ENCODE data around the gene CPAMD8.

The CPAMD8 gene

GRCh38 chr19:16901491-16902175, 125.0 kb downstream of the CPAMD8 start:
- CTCF ChIA-PET: interaction anchor here (0.7 to 5.2 kb wide), 4 partner anchors 9 to 197 kb away, joined by 3 to 33 read pairs (median 6); no protein-coding TSS in a partner anchor
- no peak overlapping the region for H3K27ac ChIP-seq (ENCODE audit: insufficient read depth in 1 of 2, low read depth in 1 of 2, low read length in 2 of 2, poor library complexity in 1 of 2, severe bottlenecking in 2 of 2)
- H3K4me1 ChIP-seq (ENCODE audit: control extremely low read depth in 1 of 4, control insufficient read depth in 4 of 4, insufficient read depth in 4 of 4, low read length in 3 of 4): peaks cover 0 to 20% (median 15%) of the 10 kb centered on the region in 4 experiments
- POLR2A ChIA-PET: no interaction called here
- peaks cover 0 to 26% (median 0%) of the 10 kb centered on the region in 5 experiments for H3K27me3 ChIP-seq (replicated peaks in 2 of 5; ENCODE audit: control insufficient read depth in 4 of 5, insufficient read depth in 5 of 5, low read length in 4 of 5)
- no peaks in the 10 kb centered on the region for H3K36me3 ChIP-seq (ENCODE audit: control insufficient read depth in 4 of 4, insufficient read depth in 4 of 4, low read length in 3 of 4)
- no peak for DNase-seq
- WGBS (ENCODE audit: insufficient coverage): 90% methylated on average over 13 of the region's 19 CpGs
- H3K4me3 ChIP-seq (ENCODE audit: control insufficient read depth in 1 of 7, extremely low read depth in 1 of 7, insufficient read depth in 4 of 7, low read depth in 2 of 7, low read length in 6 of 7): no peak overlapping the region
- H3K9me3 ChIP-seq (ENCODE audit: control extremely low read depth in 1 of 5, control insufficient read depth in 4 of 5, insufficient read depth in 2 of 5, low read depth in 1 of 5, low read length in 4 of 5): no peaks in the 10 kb centered on the region

- H3K36me3 ChIP-seq (ENCODE audit: control insufficient read depth in 4 of 4, insufficient read depth in 4 of 4, low read length in 3 of 4): no peaks in the 10 kb centered on the region
- peak; percentile 56 to 69 (median 66) for DNase-seq
- 10% methylated on average over 5 of the region's 7 CpGs for WGBS (ENCODE audit: insufficient coverage)
- H3K27me3 ChIP-seq (replicated peaks in 2 of 5; ENCODE audit: control insufficient read depth in 4 of 5, insufficient read depth in 5 of 5, low read length in 4 of 5): peaks cover 1 to 38% (median 8%) of the 10 kb centered on the region in 5 experiments
- ChIA-PET CTCF (interaction anchor here (0.7 to 5.2 kb wide), 11 partner anchors 8 to 265 kb away, joined by 3 to 33 read pairs (median 3); no protein-coding TSS in a partner anchor), POLR2A (interaction anchor here (0.5 kb wide), 1 partner anchor 183 kb away, joined by 3 read pairs; no protein-coding TSS in a partner anchor)
- no peaks in the 10 kb centered on the region for H3K9me3 ChIP-seq (ENCODE audit: control extremely low read depth in 1 of 5, control insufficient read depth in 4 of 5, insufficient read depth in 2 of 5, low read depth in 1 of 5, low read length in 4 of 5)
- no peak overlapping the region for H3K27ac ChIP-seq (ENCODE audit: insufficient read depth in 1 of 2, low read depth in 1 of 2, low read length in 2 of 2, poor library complexity in 1 of 2, severe bottlenecking in 2 of 2)
- no peak overlapping the region for H3K4me3 ChIP-seq (ENCODE audit: control insufficient read depth in 1 of 7, extremely low read depth in 1 of 7, insufficient read depth in 4 of 7, low read depth in 2 of 7, low read length in 6 of 7)
- H3K4me1 ChIP-seq (ENCODE audit: control extremely low read depth in 1 of 4, control insufficient read depth in 4 of 4, insufficient read depth in 4 of 4, low read length in 3 of 4): peaks cover 3 to 32% (median 22%) of the 10 kb centered on the region in 4 experiments
Measured at GRCh38 chr19:16899566-16900075, 127.0 kb downstream of the CPAMD8 start.

DNA sequence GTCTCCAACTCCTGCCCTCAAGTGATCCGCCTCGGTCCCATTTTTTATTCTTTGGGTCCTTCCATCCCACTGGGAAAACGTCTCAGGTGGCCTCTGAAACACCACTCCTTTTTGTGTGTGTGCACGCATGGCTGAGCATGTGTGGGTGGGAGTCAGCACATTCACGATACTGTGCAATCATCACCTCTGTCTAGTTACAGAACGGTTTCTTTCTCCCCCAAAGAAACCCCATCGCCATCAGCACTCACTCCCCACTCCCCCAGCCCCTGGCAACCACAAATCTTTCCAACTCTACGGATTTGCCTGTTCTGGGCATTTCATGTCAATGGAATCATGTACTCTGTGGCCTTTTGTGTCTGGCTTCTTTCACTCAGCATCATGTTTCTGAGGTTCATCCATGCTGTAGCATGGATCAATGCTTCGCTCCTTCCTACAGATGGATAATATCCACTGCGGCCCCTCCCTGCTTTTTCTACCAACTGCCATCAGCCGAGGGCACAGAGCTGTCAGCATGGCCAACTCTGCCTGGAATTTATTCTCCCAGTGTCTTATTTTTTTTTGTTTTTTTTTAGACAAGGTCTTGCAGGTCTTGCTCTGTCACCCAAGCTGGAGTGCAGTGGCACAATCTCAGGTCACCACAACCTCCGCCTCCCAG, 128.1 kb downstream of the CPAMD8 start:
- 90% methylated on average over 12 of the region's 12 CpGs for WGBS (ENCODE audit: insufficient coverage)
- no peak overlapping the region for H3K27ac ChIP-seq (ENCODE audit: insufficient read depth in 1 of 2, low read depth in 1 of 2, low read length in 2 of 2, poor library complexity in 1 of 2, severe bottlenecking in 2 of 2)
- H3K4me3 ChIP-seq (ENCODE audit: control insufficient read depth in 1 of 7, extremely low read depth in 1 of 7, insufficient read depth in 4 of 7, low read depth in 2 of 7, low read length in 6 of 7): no peak overlapping the region
- POLR2A ChIA-PET: no interaction called here
- peaks cover 1 to 37% (median 9%) of the 10 kb centered on the region in 5 experiments for H3K27me3 ChIP-seq (replicated peaks in 2 of 5; ENCODE audit: control insufficient read depth in 4 of 5, insufficient read depth in 5 of 5, low read length in 4 of 5)
- no peaks in the 10 kb centered on the region for H3K9me3 ChIP-seq (ENCODE audit: control extremely low read depth in 1 of 5, control insufficient read depth in 4 of 5, insufficient read depth in 2 of 5, low read depth in 1 of 5, low read length in 4 of 5)
- no peak for DNase-seq
- no peaks in the 10 kb centered on the region for H3K36me3 ChIP-seq (ENCODE audit: control insufficient read depth in 4 of 4, insufficient read depth in 4 of 4, low read length in 3 of 4)
- peaks cover 3 to 41% (median 33%) of the 10 kb centered on the region in 4 experiments for H3K4me1 ChIP-seq (ENCODE audit: control extremely low read depth in 1 of 4, control insufficient read depth in 4 of 4, insufficient read depth in 4 of 4, low read length in 3 of 4)
- CTCF ChIA-PET: interaction anchor here (0.8 to 5.2 kb wide), 4 partner anchors 12 to 266 kb away, joined by 3 to 33 read pairs (median 8); no protein-coding TSS in a partner anchor

- POLR2A ChIA-PET: no interaction called here
- H3K9me3 ChIP-seq (ENCODE audit: control extremely low read depth in 1 of 5, control insufficient read depth in 4 of 5, insufficient read depth in 2 of 5, low read depth in 1 of 5, low read length in 4 of 5): no peaks in the 10 kb centered on the region
- no peak overlapping the region for H3K27ac ChIP-seq (ENCODE audit: insufficient read depth in 1 of 2, low read depth in 1 of 2, low read length in 2 of 2, poor library complexity in 1 of 2, severe bottlenecking in 2 of 2)
- H3K27me3 ChIP-seq (replicated peaks in 2 of 5; ENCODE audit: control insufficient read depth in 4 of 5, insufficient read depth in 5 of 5, low read length in 4 of 5): peaks cover 1 to 37% (median 9%) of the 10 kb centered on the region in 5 experiments
- H3K4me1 ChIP-seq (ENCODE audit: control extremely low read depth in 1 of 4, control insufficient read depth in 4 of 4, insufficient read depth in 4 of 4, low read length in 3 of 4): peaks cover 8 to 47% (median 40%) of the 10 kb centered on the region in 4 experiments
- H3K36me3 ChIP-seq (ENCODE audit: control insufficient read depth in 4 of 4, insufficient read depth in 4 of 4, low read length in 3 of 4): no peaks in the 10 kb centered on the region
- DNase-seq: peak in 2 of 3 donors; percentile 41 to 54
- 3% methylated on average over 23 of the region's 30 CpGs for WGBS (ENCODE audit: insufficient coverage)
- H3K4me3 ChIP-seq (ENCODE audit: control insufficient read depth in 1 of 7, extremely low read depth in 1 of 7, insufficient read depth in 4 of 7, low read depth in 2 of 7, low read length in 6 of 7): peak overlapping the region in 4 of 7 experiments; percentile 15 to 61 (median 54)
- CTCF ChIA-PET: interaction anchor here (3.7 kb wide), 1 partner anchor 125 kb away, joined by 13 read pairs; no protein-coding TSS in a partner anchor
Measured at GRCh38 chr19:16897856-16898161, 128.8 kb downstream of the CPAMD8 start.

DNA sequence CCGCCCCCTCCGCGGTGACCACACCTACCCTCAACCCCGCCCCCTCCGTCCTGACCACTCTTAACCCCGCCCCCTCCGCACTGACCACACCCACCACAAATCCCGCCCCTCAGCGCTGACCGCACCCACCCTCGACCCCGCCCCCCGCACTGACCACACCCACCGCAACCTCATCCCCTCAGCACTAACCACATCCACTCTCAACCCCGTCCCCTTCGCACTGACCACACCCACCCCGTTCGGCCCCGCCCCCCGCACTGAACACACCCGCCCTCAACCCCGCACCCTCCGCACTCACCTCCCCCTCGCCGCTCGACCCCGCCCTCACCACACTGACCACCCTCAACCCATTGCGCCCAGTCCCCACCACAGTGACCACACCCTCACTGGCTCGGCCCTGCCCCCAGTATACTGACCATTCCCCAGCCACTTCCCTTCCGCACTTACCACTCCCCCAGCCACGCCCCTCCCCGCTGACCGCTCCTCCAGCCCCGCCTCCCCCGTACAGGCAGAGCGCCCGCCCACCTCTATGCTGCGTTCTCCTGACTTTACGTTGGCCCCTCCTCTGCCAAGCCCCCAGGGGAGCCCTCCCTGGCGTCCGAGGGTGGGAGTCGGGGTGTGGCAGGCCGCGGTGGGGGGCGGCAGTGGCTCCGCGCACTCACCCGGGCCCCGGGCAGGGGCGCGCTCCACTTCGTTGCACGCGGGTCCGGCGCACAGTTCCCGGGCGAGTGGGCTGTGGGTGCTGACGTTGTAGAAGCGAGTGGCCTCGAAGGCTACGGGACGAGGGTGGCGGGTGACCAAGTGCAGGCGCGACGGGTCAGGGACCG, 129.4 kb downstream of the CPAMD8 start:
- peak overlapping the region in 6 of 7 experiments; percentile 15 to 61 (median 50) for H3K4me3 ChIP-seq (ENCODE audit: control insufficient read depth in 1 of 7, extremely low read depth in 1 of 7, insufficient read depth in 4 of 7, low read depth in 2 of 7, low read length in 6 of 7)
- ChIA-PET POLR2A (no interaction called here), CTCF (interaction anchor here (3.7 kb wide), 1 partner anchor 125 kb away, joined by 13 read pairs; no protein-coding TSS in a partner anchor)
- peaks cover 10 to 53% (median 45%) of the 10 kb centered on the region in 4 experiments for H3K4me1 ChIP-seq (ENCODE audit: control extremely low read depth in 1 of 4, control insufficient read depth in 4 of 4, insufficient read depth in 4 of 4, low read length in 3 of 4)
- peak; percentile 73 to 79 (median 74) for DNase-seq
- no peaks in the 10 kb centered on the region for H3K9me3 ChIP-seq (ENCODE audit: control extremely low read depth in 1 of 5, control insufficient read depth in 4 of 5, insufficient read depth in 2 of 5, low read depth in 1 of 5, low read length in 4 of 5)
- under 1% methylated on average over 41 of the region's 68 CpGs for WGBS (ENCODE audit: insufficient coverage)
- H3K36me3 ChIP-seq (ENCODE audit: control insufficient read depth in 4 of 4, insufficient read depth in 4 of 4, low read length in 3 of 4): no peaks in the 10 kb centered on the region
- no peak overlapping the region for H3K27ac ChIP-seq (ENCODE audit: insufficient read depth in 1 of 2, low read depth in 1 of 2, low read length in 2 of 2, poor library complexity in 1 of 2, severe bottlenecking in 2 of 2)
- H3K27me3 ChIP-seq (replicated peaks in 2 of 5; ENCODE audit: control insufficient read depth in 4 of 5, insufficient read depth in 5 of 5, low read length in 4 of 5): peaks cover 1 to 37% (median 9%) of the 10 kb centered on the region in 5 experiments

DNA sequence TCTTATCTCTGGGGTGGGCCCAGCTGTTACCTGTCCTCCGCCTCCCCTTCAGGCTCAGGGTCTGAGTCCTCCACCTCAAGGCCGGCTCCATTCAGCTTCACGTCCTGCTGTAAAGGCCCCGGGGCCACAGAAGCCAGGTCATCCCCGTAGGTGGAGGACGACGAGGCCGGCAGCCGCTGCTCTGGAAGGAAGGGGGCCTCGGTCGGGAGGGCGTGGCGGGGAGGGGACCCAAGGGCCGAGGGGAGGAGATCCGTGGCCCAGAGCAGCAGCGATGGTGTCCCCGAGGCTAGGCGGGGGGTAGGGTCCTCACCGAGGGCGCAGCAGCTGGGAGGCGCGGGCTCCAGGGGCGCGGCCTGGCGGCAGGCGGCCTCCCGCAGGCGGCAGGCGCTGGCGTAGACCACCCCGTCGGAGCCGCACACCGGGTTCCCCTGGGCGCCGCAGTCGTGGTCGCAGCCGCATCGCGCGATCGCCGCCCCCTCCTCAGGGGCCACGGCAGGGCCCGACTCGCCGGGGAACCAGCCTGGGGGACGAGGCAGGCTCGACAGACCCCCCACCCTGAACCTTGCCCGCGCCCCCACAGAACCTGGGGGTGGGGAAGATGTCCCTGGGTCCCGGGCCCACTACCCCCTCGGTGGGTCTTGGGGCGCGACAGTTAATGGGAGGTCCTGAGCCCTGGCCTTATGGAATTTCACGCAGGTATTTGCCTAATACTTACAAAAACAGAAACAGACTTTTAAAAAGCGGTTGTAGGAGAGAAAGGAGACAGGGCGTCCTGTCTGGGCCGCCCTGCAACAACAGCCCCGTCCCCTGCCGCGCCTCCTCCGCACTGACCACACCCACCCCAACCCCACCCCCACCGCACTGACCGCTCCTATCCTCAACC, 130.2 kb downstream of the CPAMD8 start:
- Histone ChIP-seq H3K27me3 (replicated peaks in 2 of 5; ENCODE audit: control insufficient read depth in 4 of 5, insufficient read depth in 5 of 5, low read length in 4 of 5) (peaks cover 1 to 37% (median 9%) of the 10 kb centered on the region in 5 experiments), H3K36me3 (ENCODE audit: control insufficient read depth in 4 of 4, insufficient read depth in 4 of 4, low read length in 3 of 4) (no peaks in the 10 kb centered on the region), H3K4me1 (ENCODE audit: control extremely low read depth in 1 of 4, control insufficient read depth in 4 of 4, insufficient read depth in 4 of 4, low read length in 3 of 4) (peaks cover 10 to 58% (median 52%) of the 10 kb centered on the region in 4 experiments), H3K4me3 (ENCODE audit: control insufficient read depth in 1 of 7, extremely low read depth in 1 of 7, insufficient read depth in 4 of 7, low read depth in 2 of 7, low read length in 6 of 7) (peak overlapping the region; percentile 12 to 66 (median 46)), H3K27ac (ENCODE audit: insufficient read depth in 1 of 2, low read depth in 1 of 2, low read length in 2 of 2, poor library complexity in 1 of 2, severe bottlenecking in 2 of 2) (peak overlapping the region in 1 of 2 experiments; percentile 34), H3K9me3 (ENCODE audit: control extremely low read depth in 1 of 5, control insufficient read depth in 4 of 5, insufficient read depth in 2 of 5, low read depth in 1 of 5, low read length in 4 of 5) (no peaks in the 10 kb centered on the region)
- CTCF ChIA-PET: interaction anchor here (1.2 kb wide), 1 partner anchor 60 kb away, joined by 3 read pairs; no protein-coding TSS in a partner anchor
- POLR2A ChIA-PET: no interaction called here
- DNase-seq: peak in 1 of 3 donors; percentile 45
- WGBS (ENCODE audit: insufficient coverage): 1% methylated on average over 44 of the region's 66 CpGs
